HCT116 (cell line): ENCODE results near the gene CELF2. TPM values are rescaled to one million over a fixed set of nuclear protein-coding genes. Genes with fewer than 3 reads are reported as not detected.

Experiments used
- ATAC-seq: fragments of 200-7000 bp; cut with Tn5 transposase; 2 replicates; pipeline ENCODE4 v1.9.1; 2020; ENCODE audit warnings: mild to moderate bottlenecking, moderate library complexity
- BruUV-seq: library from RNA; stranded (reverse); fragments of 400-500 nt; replicated peaks from 2 replicates; lab custom pipeline; 2021; lab: Mats Ljungman, UMichigan
- CTCF ChIA-PET: fragments of 300-600 bp; sonication (Branson Sonifier 250); formaldehyde crosslinking; loops from one replicate; lab custom pipeline; 2021; ENCODE audit warnings: antibody characterized with exemption; lab: Charles Lee
- POLR2A ChIA-PET: fragments of 300-600, 350-600 bp; sonication (Branson Sonifier 250); formaldehyde crosslinking; loops from one replicate; lab custom pipeline; 2021; ENCODE audit warnings: antibody characterized with exemption; lab: Charles Lee
- RAD21 ChIA-PET, 2 experiments: fragments of 300-600 bp; sonication (Branson Sonifier 250); formaldehyde crosslinking; loops; one replicate each; lab custom pipeline; 2023; ENCODE audit warnings: low total read pairs in 2 of 2; ENCODE audit not compliant: uncharacterized antibody in 2 of 2, unreplicated experiment in 2 of 2, low non-redundant PET in 1 of 2; lab: Charles Lee
- DNase-seq: peaks from one replicate; pipeline ENCODE4 v3.0.0-alpha.2; 2010; ENCODE audit warnings: low read depth, low spot score
- H2AFZ ChIP-seq: fragments of 200-600 bp; shearing (Covaris generic), sonication (generic); 2 replicates; pipeline ENCODE4 v1.6.1; 2017; ENCODE audit warnings: low read depth, mixed run types, mixed read lengths, antibody characterized with exemption, low read length; ENCODE audit not compliant: poor library complexity, severe bottlenecking
- H3K27ac ChIP-seq: 2 replicates; pipeline ENCODE4 v1.5.1; 2012; ENCODE audit warnings: low read depth, low read length
- H3K27me3 ChIP-seq: fragments of 200-600 bp; sonication (generic); 2 replicates; pipeline ENCODE4 v1.6.1; 2016; ENCODE audit warnings: mixed run types, low read length, mixed read lengths; ENCODE audit not compliant: insufficient read depth
- H3K36me3 ChIP-seq, 2 experiments: fragments of 200-500 bp in 1 of 2; fragments of 200-600 bp in 1 of 2; sonication (Bioruptor generic) in 1 of 2; sonication (generic) in 1 of 2; 2 replicates each; pipeline versions ENCODE4 v1.5.1 to v1.6.1; 2014 to 2016; ENCODE audit warnings: low read length in 2 of 2, inconsistent platforms in 1 of 2, mixed read lengths in 1 of 2, mixed run types in 1 of 2; ENCODE audit not compliant: insufficient read depth in 2 of 2, control insufficient read depth in 1 of 2
- H3K4me1 ChIP-seq, 2 experiments: fragments of 200-600 bp in 1 of 2; sonication (generic) in 1 of 2; 2 replicates each; pipeline versions ENCODE4 v1.5.1 to v1.6.1; 2012 to 2017; ENCODE audit warnings: low read length in 2 of 2, inconsistent platforms in 1 of 2, mild to moderate bottlenecking in 1 of 2, mixed read lengths in 1 of 2, mixed run types in 1 of 2, moderate library complexity in 1 of 2; ENCODE audit not compliant: insufficient read depth in 2 of 2, control insufficient read depth in 1 of 2
- H3K4me2 ChIP-seq: fragments of 200-600 bp; sonication (generic); 2 replicates; pipeline ENCODE4 v1.6.1; 2017; ENCODE audit warnings: mixed run types, low read length, mixed read lengths
- H3K4me3 ChIP-seq, 2 experiments: fragments of 200-600 bp in 1 of 2; sonication (generic) in 1 of 2; replicated peaks in 1 of 2; 2 replicates each; pipeline ENCODE4 v1.5.1; 2011 to 2016; ENCODE audit warnings: low read length in 2 of 2, control low read depth in 1 of 2, low read depth in 1 of 2, mild to moderate bottlenecking in 1 of 2, mixed read lengths in 1 of 2, mixed run types in 1 of 2
- H3K79me2 ChIP-seq: fragments of 200-600 bp; sonication (generic); 2 replicates; pipeline ENCODE4 v1.6.1; 2017; ENCODE audit warnings: mild to moderate bottlenecking, mixed run types, low read length, moderate library complexity, mixed read lengths; ENCODE audit not compliant: insufficient read depth
- H3K9ac ChIP-seq: fragments of 200-600 bp; sonication (generic); 2 replicates; pipeline ENCODE4 v1.6.1; 2016; ENCODE audit warnings: low read length, mixed read lengths
- H3K9me2 ChIP-seq: fragments of 200-600 bp; sonication (generic), shearing (Covaris generic); 2 replicates; pipeline ENCODE4 v1.6.1; 2017; ENCODE audit warnings: mixed run types, mild to moderate bottlenecking, moderate library complexity; ENCODE audit not compliant: insufficient read depth
- H3K9me3 ChIP-seq, 2 experiments: fragments of 200-500 bp in 1 of 2; fragments of 200-600 bp in 1 of 2; sonication (Bioruptor generic) in 1 of 2; sonication (generic) in 1 of 2; 2 replicates each; pipeline ENCODE4 v1.6.1; 2014 to 2017; ENCODE audit warnings: low read length in 2 of 2, mixed read lengths in 2 of 2, inconsistent platforms in 1 of 2, low read depth in 1 of 2, mild to moderate bottlenecking in 1 of 2, mixed run types in 1 of 2, moderate library complexity in 1 of 2; ENCODE audit not compliant: control insufficient read depth in 1 of 2, insufficient read depth in 1 of 2
- H4K20me1 ChIP-seq: fragments of 200-600 bp; sonication (generic), shearing (Covaris generic); 2 replicates; pipeline ENCODE4 v1.6.1; 2017; ENCODE audit warnings: mixed run types, mild to moderate bottlenecking, moderate library complexity; ENCODE audit not compliant: insufficient read depth
- CEBPB ChIP-seq: IDR thresholded peaks from 2 replicates; pipeline ENCODE4 v1.6.1; 2012; ENCODE audit warnings: low read depth
- EGR1 ChIP-seq: IDR thresholded peaks from 2 replicates; pipeline ENCODE4 v1.6.1; 2012; ENCODE audit warnings: low read depth
- ELF1 ChIP-seq: IDR thresholded peaks from 2 replicates; pipeline ENCODE4 v1.6.1; 2012; ENCODE audit warnings: low read depth, borderline replicate concordance
- FOSL1 ChIP-seq: IDR thresholded peaks from 2 replicates; pipeline ENCODE4 v1.6.1; 2012; ENCODE audit warnings: low read depth
- JUND ChIP-seq: IDR thresholded peaks from 2 replicates; pipeline ENCODE4 v1.6.1; 2012
- POLR2AphosphoS5 ChIP-seq: IDR thresholded peaks from 2 replicates; pipeline ENCODE4 v1.6.1; 2011; ENCODE audit warnings: mild to moderate bottlenecking, low read depth, low read length, moderate library complexity
- REST ChIP-seq: IDR thresholded peaks from 2 replicates; pipeline ENCODE4 v1.6.1; 2012; ENCODE audit warnings: low read depth
- SIN3A ChIP-seq: IDR thresholded peaks from 2 replicates; pipeline ENCODE4 v1.6.1; 2012; ENCODE audit warnings: low read depth
- TCF7L2 ChIP-seq: IDR thresholded peaks from 2 replicates; pipeline ENCODE4 v1.7.0; 2011; ENCODE audit warnings: borderline replicate concordance, inconsistent platforms; ENCODE audit not compliant: insufficient read depth, insufficient read length; ENCODE audit errors: extremely low read depth
- YY1 ChIP-seq: IDR thresholded peaks from 2 replicates; pipeline ENCODE4 v1.6.1; 2011; ENCODE audit warnings: low read length, low read depth, moderate library complexity, mild to moderate bottlenecking; ENCODE audit not compliant: insufficient replicate concordance; ENCODE audit errors: extremely low read depth
- ZBTB33 ChIP-seq: IDR thresholded peaks from 2 replicates; pipeline ENCODE4 v1.6.1; 2011; ENCODE audit warnings: mild to moderate bottlenecking, low read length, moderate library complexity; ENCODE audit not compliant: insufficient replicate concordance; ENCODE audit errors: extremely low read depth
- ZFX ChIP-seq: fragments of 450-650 bp; IDR thresholded peaks from 2 replicates; pipeline ENCODE4 v1.6.1; 2017
- intact Hi-C: fragments of 100-400 bp; cut with micrococcal nuclease; formaldehyde crosslinking; loops from 2 replicates; pipeline ENCODE4 v1.10.0; 2022
- total RNA-seq: library from RNA; stranded (reverse); gene quantifications from one replicate; pipeline ENCODE4 v1.2.1, GENCODE V29; 2021; ENCODE audit not compliant: unreplicated experiment
- TF ChIP-seq, protein P1 (sequence below): IDR thresholded peaks from 2 replicates; pipeline ENCODE4 v1.6.1; 2012
- TF ChIP-seq, protein P2 (sequence below): IDR thresholded peaks from 2 replicates; pipeline ENCODE4 v1.6.1; 2012

Gene CELF2
- total RNA-seq, 1 experiment from 2014 or later: 0.66 TPM

DNA sequence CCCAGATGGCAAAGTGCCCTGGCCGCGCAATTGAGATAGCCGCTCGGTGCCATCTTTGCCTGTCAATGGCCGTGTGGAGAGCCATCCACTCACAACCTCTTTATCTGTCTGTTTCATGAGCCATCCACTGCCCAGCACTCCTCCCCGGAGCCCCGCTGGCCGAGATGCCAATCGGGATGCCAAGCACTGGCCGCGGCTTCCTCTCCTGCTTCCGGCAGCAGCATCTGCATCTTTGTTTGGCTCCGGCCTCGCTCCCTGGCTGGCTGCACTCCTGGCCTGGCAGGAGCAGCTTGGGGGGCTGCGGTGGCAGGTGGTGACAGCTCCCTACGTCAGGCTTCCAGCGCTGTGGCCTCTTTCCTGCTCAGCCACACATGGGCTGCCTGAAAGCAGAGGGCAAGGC is 362.1 kb downstream of the CELF2 start:
- no peak for TF ChIP-seq YY1
- RAD21 ChIA-PET: no interaction called here
- BruUV-seq: no TSS peak

DNA sequence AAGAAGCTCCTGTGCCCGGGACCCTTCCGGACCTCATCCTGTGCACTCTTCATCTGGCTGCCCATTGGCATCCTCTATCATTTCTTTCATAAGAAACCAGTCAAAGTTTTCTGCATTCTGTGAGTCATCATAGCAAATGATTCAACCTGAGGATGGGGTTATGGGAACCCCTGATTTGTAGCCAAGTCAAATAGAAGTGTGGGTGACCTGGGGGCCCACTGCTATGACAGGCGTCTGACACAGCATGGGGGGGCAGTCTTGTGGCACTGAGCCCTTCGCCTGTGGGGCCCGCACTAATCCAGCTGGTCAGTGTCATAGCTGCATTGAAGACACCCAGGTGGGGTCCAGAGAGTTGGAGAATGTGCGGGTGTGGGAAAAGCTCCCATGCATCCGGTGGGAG is 363.4 kb downstream of the CELF2 start:
- POLR2A ChIA-PET: no interaction called here
- DNase-seq: no peak
- RAD21 ChIA-PET: no interaction called here
- TF ChIP-seq REST: no peak
- no peak for TF ChIP-seq EGR1
- TF ChIP-seq JUND: no peak
- TF ChIP-seq ELF1: no peak
- TF ChIP-seq, protein P1, sequence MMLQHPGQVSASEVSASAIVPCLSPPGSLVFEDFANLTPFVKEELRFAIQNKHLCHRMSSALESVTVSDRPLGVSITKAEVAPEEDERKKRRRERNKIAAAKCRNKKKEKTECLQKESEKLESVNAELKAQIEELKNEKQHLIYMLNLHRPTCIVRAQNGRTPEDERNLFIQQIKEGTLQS: no peak
- no peak for TF ChIP-seq POLR2AphosphoS5
- TF ChIP-seq, protein P2, sequence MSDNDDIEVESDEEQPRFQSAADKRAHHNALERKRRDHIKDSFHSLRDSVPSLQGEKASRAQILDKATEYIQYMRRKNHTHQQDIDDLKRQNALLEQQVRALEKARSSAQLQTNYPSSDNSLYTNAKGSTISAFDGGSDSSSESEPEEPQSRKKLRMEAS: no peak
- TF ChIP-seq ZBTB33: no peak
- TF ChIP-seq ZFX: no peak
- no peak for TF ChIP-seq SIN3A
- TF ChIP-seq FOSL1: no peak
- TF ChIP-seq CEBPB: no peak
- no peak for TF ChIP-seq TCF7L2

More for the DNA sequence above, 362.1 kb downstream of the CELF2 start:
- Histone ChIP-seq H3K9ac (no peak overlapping the region), H3K27me3 (peaks cover 14% of the 10 kb centered on the region), H3K36me3 (no peaks in the 10 kb centered on the region), H3K4me3 (no peak overlapping the region), H3K9me3 (no peaks in the 10 kb centered on the region), H4K20me1 (no peaks in the 10 kb centered on the region), H2AFZ (no peak overlapping the region), H3K27ac (no peak overlapping the region), H3K4me2 (no peak overlapping the region), H3K79me2 (no peaks in the 10 kb centered on the region), H3K4me1 (no peaks in the 10 kb centered on the region), H3K9me2 (no peaks in the 10 kb centered on the region)
- ChIA-PET POLR2A (no interaction called here), CTCF (no interaction called here)
- no peak for DNase-seq
- ATAC-seq: no peak
- intact Hi-C loops: no loop called here

More for the DNA sequence above, 363.4 kb downstream of the CELF2 start:
- H3K4me1 ChIP-seq: no peaks in the 10 kb centered on the region
- H3K27me3 ChIP-seq: peaks cover 16% of the 10 kb centered on the region
- no peaks in the 10 kb centered on the region for H3K36me3 ChIP-seq
- H3K9me2 ChIP-seq: no peaks in the 10 kb centered on the region
- no peak overlapping the region for H3K4me2 ChIP-seq
- no peak overlapping the region for H3K9ac ChIP-seq
- no TSS peak for BruUV-seq
- H3K27ac ChIP-seq: no peak overlapping the region
- no peak for ATAC-seq
- no peaks in the 10 kb centered on the region for H4K20me1 ChIP-seq
- intact Hi-C loops: no loop called here
- CTCF ChIA-PET: no interaction called here
- H2AFZ ChIP-seq: no peak overlapping the region
- no peaks in the 10 kb centered on the region for H3K9me3 ChIP-seq
- H3K79me2 ChIP-seq: no peaks in the 10 kb centered on the region
- no peak overlapping the region for H3K4me3 ChIP-seq
